ENCODE data around the gene IL26.

Gene IL26

GRCh38 chr12:68231229-68231628 is 5.6 kb upstream of the IL26 start:
- Histone ChIP-seq H3K79me2 (ENCODE audit: insufficient read depth, low read length) (no peaks in the 10 kb centered on the region), H3K9me2 (replicated peaks; ENCODE audit: insufficient read depth, low read length) (no peaks in the 10 kb centered on the region), H3K36me3 (ENCODE audit: low read length) (no peaks in the 10 kb centered on the region), H3K27ac (ENCODE audit: low read depth, low read length) (no peak overlapping the region), H3K4me3 (ENCODE audit: insufficient read depth, low read length, poor library complexity, severe bottlenecking) (no peak overlapping the region), H2AFZ (ENCODE audit: low read depth, low read length, severe bottlenecking) (no peak overlapping the region), H4K20me1 (ENCODE audit: low read depth, low read length) (no peaks in the 10 kb centered on the region), H3K9ac (ENCODE audit: low read length) (no peak overlapping the region), H3F3A (ENCODE audit: insufficient read depth) (no peaks in the 10 kb centered on the region), H3K27me3 (ENCODE audit: low read length) (no peaks in the 10 kb centered on the region), H3K4me2 (ENCODE audit: low read depth, low read length, poor library complexity, severe bottlenecking) (no peak overlapping the region), H3K9me3 (ENCODE audit: insufficient read depth, low read length) (no peaks in the 10 kb centered on the region)
- no peak for TF ChIP-seq EZH2phosphoT487 (conservative IDR thresholded peaks at IDR 0.05; ENCODE audit: low read length)
- TF ChIP-seq, protein P1, sequence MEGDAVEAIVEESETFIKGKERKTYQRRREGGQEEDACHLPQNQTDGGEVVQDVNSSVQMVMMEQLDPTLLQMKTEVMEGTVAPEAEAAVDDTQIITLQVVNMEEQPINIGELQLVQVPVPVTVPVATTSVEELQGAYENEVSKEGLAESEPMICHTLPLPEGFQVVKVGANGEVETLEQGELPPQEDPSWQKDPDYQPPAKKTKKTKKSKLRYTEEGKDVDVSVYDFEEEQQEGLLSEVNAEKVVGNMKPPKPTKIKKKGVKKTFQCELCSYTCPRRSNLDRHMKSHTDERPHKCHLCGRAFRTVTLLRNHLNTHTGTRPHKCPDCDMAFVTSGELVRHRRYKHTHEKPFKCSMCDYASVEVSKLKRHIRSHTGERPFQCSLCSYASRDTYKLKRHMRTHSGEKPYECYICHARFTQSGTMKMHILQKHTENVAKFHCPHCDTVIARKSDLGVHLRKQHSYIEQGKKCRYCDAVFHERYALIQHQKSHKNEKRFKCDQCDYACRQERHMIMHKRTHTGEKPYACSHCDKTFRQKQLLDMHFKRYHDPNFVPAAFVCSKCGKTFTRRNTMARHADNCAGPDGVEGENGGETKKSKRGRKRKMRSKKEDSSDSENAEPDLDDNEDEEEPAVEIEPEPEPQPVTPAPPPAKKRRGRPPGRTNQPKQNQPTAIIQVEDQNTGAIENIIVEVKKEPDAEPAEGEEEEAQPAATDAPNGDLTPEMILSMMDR (IDR thresholded peaks at IDR 0.05; ENCODE audit: insufficient read depth, low read length, poor library complexity, severe bottlenecking) = no peak

DNA sequence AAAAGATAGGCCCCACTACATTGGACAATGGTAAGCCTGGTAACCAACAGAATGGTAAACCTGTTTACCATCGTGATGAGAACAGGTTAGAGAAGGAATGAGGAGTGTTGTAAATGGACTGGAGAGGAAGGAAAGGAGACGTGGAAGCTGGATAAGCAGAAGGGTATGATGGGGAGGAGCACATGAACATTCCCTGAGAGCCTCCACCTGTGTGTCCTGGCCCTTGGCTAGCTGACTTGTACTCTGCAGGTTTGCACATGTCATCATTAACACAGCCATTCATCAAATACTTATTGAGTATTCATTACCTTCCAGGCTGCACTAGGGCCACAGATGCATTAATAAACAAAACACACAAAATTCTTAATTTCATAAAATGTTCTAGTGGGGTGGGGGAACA is 4.3 kb upstream of the IL26 start:
- Histone ChIP-seq H3K4me2 (ENCODE audit: low read depth, low read length, poor library complexity, severe bottlenecking) (no peak overlapping the region), H3K27ac (ENCODE audit: low read depth, low read length) (no peak overlapping the region), H2AFZ (ENCODE audit: low read depth, low read length, severe bottlenecking) (no peak overlapping the region), H3K27me3 (ENCODE audit: low read length) (no peaks in the 10 kb centered on the region; the same call in 1 of the 2 replicates), H3K9me2 (replicated peaks; ENCODE audit: insufficient read depth, low read length) (no peaks in the 10 kb centered on the region), H3K9me3 (ENCODE audit: insufficient read depth, low read length) (no peaks in the 10 kb centered on the region), H3K36me3 (ENCODE audit: low read length) (no peaks in the 10 kb centered on the region), H3K9ac (ENCODE audit: low read length) (no peak overlapping the region), H3F3A (ENCODE audit: insufficient read depth) (no peaks in the 10 kb centered on the region), H3K4me3 (ENCODE audit: insufficient read depth, low read length, poor library complexity, severe bottlenecking) (no peak overlapping the region), H3K79me2 (ENCODE audit: insufficient read depth, low read length) (no peaks in the 10 kb centered on the region), H4K20me1 (ENCODE audit: low read depth, low read length) (no peaks in the 10 kb centered on the region)
- TF ChIP-seq EZH2phosphoT487 (conservative IDR thresholded peaks at IDR 0.05; ENCODE audit: low read length) = no peak
- TF ChIP-seq, protein P1 (IDR thresholded peaks at IDR 0.05; ENCODE audit: insufficient read depth, low read length, poor library complexity, severe bottlenecking) = no peak

DNA sequence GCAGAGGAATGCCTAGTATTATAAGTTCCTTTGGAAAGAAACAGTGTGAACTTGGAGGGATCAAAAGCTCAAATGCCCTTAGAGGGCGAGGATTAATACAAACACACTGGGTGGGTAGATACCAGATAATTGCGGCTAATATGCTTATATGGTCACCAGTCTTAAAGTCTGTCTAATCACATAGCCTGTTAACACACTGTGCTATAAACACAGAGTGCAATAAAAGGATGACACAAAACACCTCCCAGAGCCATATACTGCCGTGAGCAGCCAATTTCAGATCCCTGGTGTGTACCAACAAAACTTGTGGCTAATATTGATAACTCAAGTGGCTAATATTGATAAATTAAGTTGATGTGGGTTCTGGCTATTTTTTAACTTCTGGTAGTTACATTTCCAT is 1.7 kb upstream of the IL26 start:
- H3K4me3 ChIP-seq (ENCODE audit: insufficient read depth, low read length, poor library complexity, severe bottlenecking) = no peak overlapping the region
- TF ChIP-seq, protein P1 (IDR thresholded peaks at IDR 0.05; ENCODE audit: insufficient read depth, low read length, poor library complexity, severe bottlenecking) = no peak
- no peak for TF ChIP-seq EZH2phosphoT487 (conservative IDR thresholded peaks at IDR 0.05; ENCODE audit: low read length)
- no peak overlapping the region for H3K4me2 ChIP-seq (ENCODE audit: low read depth, low read length, poor library complexity, severe bottlenecking)
- H3K27me3 ChIP-seq (ENCODE audit: low read length) = no peaks in the 10 kb centered on the region; the same call in 1 of the 2 replicates
- no peaks in the 10 kb centered on the region for H3K9me3 ChIP-seq (ENCODE audit: insufficient read depth, low read length)
- H3K9ac ChIP-seq (ENCODE audit: low read length) = no peak overlapping the region
- no peaks in the 10 kb centered on the region for H4K20me1 ChIP-seq (ENCODE audit: low read depth, low read length)
- no peaks in the 10 kb centered on the region for H3F3A ChIP-seq (ENCODE audit: insufficient read depth)
- H3K27ac ChIP-seq (ENCODE audit: low read depth, low read length) = no peak overlapping the region
- no peaks in the 10 kb centered on the region for H3K9me2 ChIP-seq (replicated peaks; ENCODE audit: insufficient read depth, low read length)
- H3K36me3 ChIP-seq (ENCODE audit: low read length) = no peaks in the 10 kb centered on the region
- no peaks in the 10 kb centered on the region for H3K79me2 ChIP-seq (ENCODE audit: insufficient read depth, low read length)
- no peak overlapping the region for H2AFZ ChIP-seq (ENCODE audit: low read depth, low read length, severe bottlenecking)
